WERI-Rb-1 (cell line): Measurements from ENCODE around the gene ANKRD66.
"Not testable (repeated sequence)": the region's sequence is repeated elsewhere in the genome, so short reads cannot be mapped to it uniquely, and the experiment has no call there.

ENCODE experiments used
- DNase-seq: peaks from one replicate; pipeline ENCODE4 v3.0.0-alpha.2; 2020
- H3K27ac ChIP-seq: fragments of 250-450 bp; sonication (Bioruptor Pico); 2 replicates; pipeline ENCODE4 v1.5.1; 2020; ENCODE audit warnings: mild to moderate bottlenecking, moderate library complexity
- H3K27me3 ChIP-seq: fragments of 250-450 bp; sonication (Bioruptor Pico); 2 replicates; pipeline ENCODE4 v1.5.1; 2021; ENCODE audit warnings: mild to moderate bottlenecking, low read depth, moderate library complexity; ENCODE audit not compliant: insufficient read depth, severe bottlenecking
- H3K36me3 ChIP-seq: fragments of 250-450 bp; sonication (Bioruptor Pico); 2 replicates; pipeline ENCODE4 v1.5.1; 2020; ENCODE audit warnings: mild to moderate bottlenecking, moderate library complexity
- H3K4me3 ChIP-seq: 2 replicates; pipeline ENCODE4 v1.5.1; 2011; ENCODE audit warnings: low read depth, mild to moderate bottlenecking, control low read depth, low read length
- H3K9me3 ChIP-seq: fragments of 250-450 bp; sonication (Bioruptor Pico); 2 replicates; pipeline ENCODE4 v1.5.1; 2021; ENCODE audit warnings: mild to moderate bottlenecking, moderate library complexity; ENCODE audit not compliant: severe bottlenecking
- CTCF ChIP-seq: IDR thresholded peaks from 2 replicates; pipeline ENCODE4 v1.5.1; 2011; ENCODE audit warnings: low read depth, mild to moderate bottlenecking, control low read depth, inconsistent platforms, low read length

ANKRD66 gene

GRCh38 chr6:46763466-46763865, 16.7 kb downstream of the ANKRD66 start:
- TF ChIP-seq CTCF, result no peak
- no peak for DNase-seq
- H3K36me3 ChIP-seq, result no peaks in the 10 kb centered on the region
- H3K9me3 ChIP-seq, result peaks cover 9% of the 10 kb centered on the region
- no peak overlapping the region for H3K27ac ChIP-seq
- no peaks in the 10 kb centered on the region for H3K27me3 ChIP-seq
- H3K4me3 ChIP-seq, result no peak overlapping the region

GRCh38 chr6:46764280-46764679, 17.5 kb downstream of the ANKRD66 start:
- not testable (repeated sequence) for H3K4me3 ChIP-seq, H3K9me3 ChIP-seq, H3K27ac ChIP-seq, DNase-seq, H3K27me3 ChIP-seq, H3K36me3 ChIP-seq

DNA sequence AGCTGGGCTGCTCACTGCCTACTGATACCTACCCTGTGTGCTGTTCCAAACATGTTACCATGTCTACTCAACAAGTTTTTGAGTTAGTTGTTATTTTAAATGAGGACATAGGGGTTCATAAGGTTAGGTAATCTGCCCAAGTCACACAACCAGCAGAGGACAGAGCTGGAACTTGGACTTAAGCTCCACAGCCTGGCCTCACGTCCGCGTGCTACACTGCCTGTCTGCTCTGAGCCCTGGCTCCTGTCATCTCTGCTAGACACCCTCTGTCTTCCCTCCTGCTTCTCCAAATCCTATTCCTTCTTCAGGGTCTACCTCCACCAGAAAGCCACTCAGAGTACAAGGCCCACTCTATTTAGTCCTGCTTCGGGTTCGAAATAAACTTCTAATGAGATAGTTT, 18.2 kb downstream of the ANKRD66 start:
- Histone ChIP-seq H3K27ac (no peak overlapping the region), H3K9me3 (peaks cover 9% of the 10 kb centered on the region), H3K27me3 (no peaks in the 10 kb centered on the region), H3K36me3 (no peaks in the 10 kb centered on the region), H3K4me3 (no peak overlapping the region)
- DNase-seq, result no peak
- no peak for TF ChIP-seq CTCF

DNA sequence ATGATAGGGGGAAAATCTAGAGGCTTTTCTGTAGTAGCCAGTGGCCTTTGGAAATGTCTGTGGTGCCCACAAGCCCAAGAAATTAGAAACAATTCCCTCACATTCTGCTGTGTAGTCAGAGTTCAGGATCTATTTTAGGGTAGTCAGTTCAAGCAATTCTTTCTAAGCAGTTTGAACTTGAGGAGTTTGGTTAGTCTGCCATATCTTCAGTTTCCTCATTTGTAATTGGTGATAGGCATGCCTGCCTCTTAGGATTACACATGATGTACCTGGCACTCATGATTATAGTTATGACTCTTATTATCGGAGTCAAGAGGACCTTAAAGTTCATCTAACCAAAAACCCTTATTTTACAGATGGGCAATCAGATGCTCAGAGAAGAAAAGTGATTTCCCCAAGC, 25.3 kb downstream of the ANKRD66 start:
- H3K36me3 ChIP-seq, result no peaks in the 10 kb centered on the region
- no peaks in the 10 kb centered on the region for H3K27me3 ChIP-seq
- peaks cover 8% of the 10 kb centered on the region for H3K9me3 ChIP-seq
- no peak overlapping the region for H3K4me3 ChIP-seq
- DNase-seq, result no peak
- H3K27ac ChIP-seq, result no peak overlapping the region
- no peak for TF ChIP-seq CTCF

- peaks cover under 1% of the 10 kb centered on the region for H3K9me3 ChIP-seq
- H3K36me3 ChIP-seq, result no peaks in the 10 kb centered on the region
- H3K27me3 ChIP-seq, result no peaks in the 10 kb centered on the region
- no peak overlapping the region for H3K27ac ChIP-seq
- DNase-seq, result no peak
- TF ChIP-seq CTCF, result no peak
- no peak overlapping the region for H3K4me3 ChIP-seq
These were observed 26.0 kb downstream of the ANKRD66 start for GRCh38 chr6:46772762-46773161.

- DNase-seq, result no peak
- Histone ChIP-seq H3K36me3 (no peaks in the 10 kb centered on the region), H3K4me3 (no peak overlapping the region), H3K9me3 (no peaks in the 10 kb centered on the region), H3K27me3 (no peaks in the 10 kb centered on the region), H3K27ac (no peak overlapping the region)
- TF ChIP-seq CTCF, result no peak
These were observed 26.6 kb downstream of the ANKRD66 start for GRCh38 chr6:46773201-46773855.

- H3K27me3 ChIP-seq, H3K36me3 ChIP-seq, DNase-seq, H3K4me3 ChIP-seq, H3K9me3 ChIP-seq, H3K27ac ChIP-seq: not testable (repeated sequence)
These were observed 28.0 kb downstream of the ANKRD66 start for GRCh38 chr6:46774736-46775135.
